Stimulated activated naive CD4-positive, alpha-beta T cell (primary cell): ENCODE results near the gene SUN1.
A peak's percentile ranks its signal among the peaks of the same experiment; 100 is the strongest.
"Not testable (repeated sequence)": the region's sequence is repeated elsewhere in the genome, so short reads cannot be mapped to it uniquely, and the experiment has no call there.

ENCODE experiments used
- DNase-seq, 6 experiments: peaks; one replicate each; lab custom pipeline; 2025; lab: John Stamatoyannopoulos, UW

SUN1 gene

DNA sequence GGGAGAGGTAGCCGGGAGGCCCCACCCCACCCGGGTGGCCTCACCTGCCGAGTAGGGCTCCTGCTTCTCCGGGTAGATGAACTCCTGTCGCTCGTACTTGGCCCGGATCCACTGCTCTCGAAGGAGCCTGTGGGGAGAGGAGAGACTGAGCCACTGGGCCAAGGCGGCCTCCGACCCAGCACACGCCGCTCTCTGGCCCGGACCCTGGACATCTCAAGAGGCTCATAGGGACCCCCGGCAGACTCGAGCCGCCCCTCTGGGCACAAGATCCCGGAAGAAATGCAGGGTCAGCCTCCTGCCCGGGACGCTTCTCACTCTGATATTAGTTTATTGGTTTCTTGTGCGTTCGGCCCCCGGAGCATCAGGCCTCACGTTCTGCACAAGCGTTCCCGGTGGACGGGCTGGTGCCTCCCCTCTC is 87.7 kb downstream of the SUN1 start:
- DNase-seq: no peak

DNA sequence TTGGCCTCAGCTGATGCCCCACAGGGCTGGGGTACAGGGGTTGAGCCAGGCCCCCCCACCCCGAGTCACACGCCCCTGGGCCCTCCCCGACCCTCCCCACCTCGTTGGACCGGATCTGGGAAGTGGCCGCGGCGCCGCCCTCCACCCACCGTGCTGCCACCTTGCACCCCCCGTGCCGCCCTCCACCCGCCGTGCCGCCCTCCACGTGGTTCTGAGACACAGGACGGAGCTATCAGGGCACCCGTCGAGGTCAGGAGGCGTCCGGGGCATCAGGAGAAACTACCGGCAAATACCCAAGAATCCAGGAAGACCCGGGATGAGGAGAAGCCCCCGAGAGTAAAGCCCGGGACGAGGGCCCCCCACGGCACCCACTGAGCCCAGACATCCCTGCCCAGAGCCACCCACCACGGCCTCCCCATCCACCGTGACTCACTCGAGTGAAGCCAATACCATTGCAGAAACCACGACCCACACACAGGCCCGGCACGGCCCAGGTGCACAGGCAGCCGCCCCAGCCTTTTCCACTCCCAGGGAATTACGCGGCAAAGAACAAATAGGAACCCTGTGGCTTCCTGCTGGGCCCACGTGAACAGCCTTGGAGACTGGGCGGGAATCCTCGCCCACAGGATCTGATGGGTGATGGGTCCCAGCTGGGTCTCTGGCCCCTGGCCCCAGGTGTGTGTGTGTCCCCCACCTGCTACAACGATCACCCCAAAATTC is 88.2 kb downstream of the SUN1 start:
- no peak for DNase-seq

DNA sequence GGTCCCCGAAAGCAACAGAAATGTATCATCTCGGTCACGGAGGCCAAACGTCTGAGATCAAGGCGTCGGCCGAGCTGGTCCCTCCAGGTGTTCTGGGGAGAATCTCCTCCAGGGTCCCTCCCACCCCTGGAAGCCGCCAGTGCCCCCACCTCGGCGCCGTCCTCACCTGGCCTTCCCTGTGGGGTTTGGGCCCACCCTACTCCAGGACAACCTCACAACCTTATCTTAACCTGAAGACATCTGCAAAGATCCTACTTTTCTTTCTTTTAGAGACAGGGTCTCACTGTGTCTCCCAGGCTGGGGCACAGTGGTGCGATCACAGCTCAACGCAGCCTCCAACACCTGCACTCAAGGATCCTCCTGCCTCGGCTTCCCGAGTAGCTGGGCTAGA is 88.8 kb downstream of the SUN1 start:
- no peak for DNase-seq

DNA sequence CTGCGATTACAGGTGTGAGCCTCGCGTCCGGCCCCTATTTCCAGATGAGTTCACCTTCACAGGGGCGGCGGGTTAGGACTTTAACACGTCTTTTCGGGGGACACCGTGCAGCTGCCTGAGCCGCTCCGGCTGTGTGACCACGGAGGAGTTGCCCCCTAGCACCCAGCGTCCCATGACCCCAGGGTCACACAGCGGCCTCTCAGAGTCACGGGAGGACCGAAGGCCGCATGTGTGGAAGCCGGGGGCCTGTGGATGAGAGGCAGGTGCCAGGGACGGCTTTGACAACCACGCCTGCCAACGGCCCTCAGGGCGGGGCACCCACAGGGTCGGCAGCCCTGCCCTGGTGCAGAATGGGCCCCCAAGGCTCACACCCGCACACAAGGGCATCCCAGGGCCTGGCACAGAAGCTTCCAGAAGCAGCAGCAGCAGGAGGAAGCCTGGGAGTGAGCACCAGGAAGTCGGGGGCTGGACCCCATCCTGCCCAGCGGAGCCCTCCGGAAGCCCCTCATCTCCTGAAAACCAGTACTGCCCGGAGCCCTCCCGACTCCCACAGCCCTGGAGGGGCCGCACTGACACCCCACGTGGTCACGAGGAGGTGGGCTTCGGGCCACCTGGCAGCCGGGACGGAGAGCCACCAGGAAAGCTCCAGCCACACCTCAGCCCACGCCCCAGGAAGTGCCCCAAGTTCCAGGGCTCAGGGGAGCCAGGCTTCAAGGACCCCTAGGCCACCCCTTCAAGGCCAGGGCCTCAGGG is 89.5 kb downstream of the SUN1 start:
- DNase-seq: no peak

DNA sequence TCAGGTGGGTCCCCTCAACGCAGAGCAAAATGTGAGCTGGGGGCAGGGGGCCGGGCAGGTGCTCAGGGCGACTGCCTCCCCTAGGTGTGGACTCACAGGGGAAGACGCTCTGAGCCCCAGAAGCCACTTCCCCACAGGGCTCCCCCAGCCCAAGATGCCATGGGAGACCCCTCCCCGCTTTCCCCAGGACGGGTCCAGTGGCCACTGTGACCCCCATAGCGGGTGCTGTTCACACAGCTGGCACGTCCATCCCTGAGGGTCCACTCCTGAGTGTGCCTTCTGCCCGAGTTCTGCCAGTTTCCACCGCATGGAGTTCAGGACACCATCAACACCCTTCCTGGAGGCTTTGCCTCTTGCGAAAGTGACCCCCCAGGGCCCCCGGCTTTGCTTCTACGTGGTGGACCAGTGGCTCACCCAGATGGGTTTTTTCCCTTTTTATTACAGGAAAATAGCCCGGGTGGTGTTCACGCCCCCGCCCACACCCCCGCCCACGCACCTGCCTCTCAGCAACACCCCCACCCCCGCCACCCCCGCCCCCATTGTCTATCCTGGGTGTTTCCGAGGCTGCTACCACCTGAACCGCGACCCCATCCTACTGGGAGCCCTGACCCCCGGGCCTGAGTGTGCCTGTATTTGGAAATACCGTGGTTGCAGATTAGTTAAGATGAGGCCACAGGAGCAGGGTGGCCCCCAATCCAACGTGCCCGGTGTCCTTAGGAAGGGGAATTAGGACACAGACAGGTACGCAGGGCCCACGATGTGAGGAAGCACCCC is 90.2 kb downstream of the SUN1 start:
- DNase-seq: peak in 3 of 6 experiments; percentile 17 to 31 (median 30)

DNA sequence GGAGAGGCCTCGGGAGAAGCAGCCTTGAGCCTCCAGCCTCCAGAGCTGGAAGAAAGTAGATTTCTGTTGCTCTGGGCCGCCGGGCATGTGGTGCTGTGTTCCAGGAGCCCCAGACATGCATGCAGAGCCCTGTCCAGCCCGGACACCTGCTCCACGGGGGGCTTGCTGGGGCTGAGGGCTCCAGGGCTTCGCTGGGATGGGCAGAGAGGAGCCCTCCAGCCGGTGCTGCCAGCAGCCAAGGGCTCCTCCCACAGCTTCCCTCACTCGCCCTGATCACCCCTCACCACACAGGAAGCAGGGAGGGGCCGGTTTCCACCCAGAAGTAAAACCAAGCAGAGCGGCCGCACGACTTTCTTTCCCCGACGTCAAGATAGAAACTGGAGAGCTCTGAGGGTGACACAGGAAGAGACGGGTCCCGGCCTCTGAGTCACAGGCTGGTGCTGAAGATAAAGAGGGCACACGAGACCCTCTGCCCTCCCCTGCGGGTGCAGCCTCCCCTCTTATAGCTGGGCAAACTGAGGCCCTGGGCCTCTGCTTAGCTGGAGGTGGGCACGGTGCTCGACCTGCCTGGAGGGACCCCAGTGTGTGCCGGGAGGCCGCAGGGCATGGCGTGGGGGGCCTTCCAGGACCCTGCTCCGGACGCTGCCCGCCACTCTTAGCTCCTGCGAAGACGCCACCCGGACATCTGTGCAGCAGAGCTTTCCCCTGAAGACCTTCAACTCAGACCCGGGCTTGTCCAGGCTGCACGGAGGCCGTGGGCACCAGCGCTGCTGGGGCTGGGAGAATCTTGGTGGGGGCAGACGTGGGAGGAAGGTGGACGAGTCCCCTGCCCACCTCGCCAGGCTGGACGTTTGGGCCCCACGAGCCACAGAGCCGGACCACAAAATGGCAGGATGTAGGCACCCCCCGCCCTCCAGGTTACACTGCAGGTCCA is 91.1 kb downstream of the SUN1 start:
- peak; percentile 76 to 91 (median 84) for DNase-seq

DNA sequence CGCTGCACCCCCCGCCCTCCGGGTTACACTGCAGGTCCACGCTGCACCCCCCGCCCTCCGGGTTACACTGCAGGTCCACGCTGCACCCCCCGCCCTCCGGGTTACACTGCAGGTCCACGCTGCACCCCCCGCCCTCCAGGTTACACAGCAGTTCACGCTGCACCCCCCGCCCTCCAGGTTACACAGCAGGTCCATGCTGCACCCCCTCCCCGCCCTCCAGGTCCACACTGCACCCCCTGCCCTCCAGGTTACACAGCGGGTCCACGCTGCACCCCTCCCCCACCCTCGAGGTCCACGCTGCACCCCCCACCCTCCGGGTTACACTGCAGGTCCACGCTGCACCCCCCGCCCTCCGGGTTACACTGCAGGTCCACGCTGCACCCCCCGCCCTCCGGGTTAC is 91.8 kb downstream of the SUN1 start:
- DNase-seq: not testable (repeated sequence)
